GM23248 (cell line): ENCODE results near the gene DPEP2. TPM values are rescaled to one million over a fixed set of nuclear protein-coding genes. Genes with fewer than 3 reads are reported as not detected.
A peak's percentile ranks its signal among the peaks of the same experiment; 100 is the strongest.
"Not testable (repeated sequence)": the region's sequence is repeated elsewhere in the genome, so short reads cannot be mapped to it uniquely, and the experiment has no call there.

Source experiments
- DNase-seq: peaks from one replicate; pipeline ENCODE4 v3.0.0-alpha.2; 2015
- H2AFZ ChIP-seq: fragments of 200-600 bp; sonication (generic); 2 replicates; pipeline ENCODE4 v1.6.1; 2016; ENCODE audit warnings: antibody characterized with exemption
- H3F3A ChIP-seq: fragments of 200-600 bp; sonication (generic); 2 replicates; pipeline ENCODE4 v1.6.1; 2016; ENCODE audit warnings: mild to moderate bottlenecking, antibody characterized with exemption, mixed run types; ENCODE audit not compliant: insufficient read depth
- H3K27ac ChIP-seq: fragments of 200-600 bp; sonication (generic); 2 replicates; pipeline ENCODE4 v1.5.1; 2016; ENCODE audit warnings: mild to moderate bottlenecking
- H3K27me3 ChIP-seq: fragments of 200-600 bp; sonication (generic); replicated peaks from 2 replicates; pipeline ENCODE4 v1.6.1; 2016; ENCODE audit warnings: mild to moderate bottlenecking; ENCODE audit not compliant: insufficient read depth
- H3K36me3 ChIP-seq: fragments of 200-600 bp; sonication (generic); 2 replicates; pipeline ENCODE4 v1.6.1; 2016; ENCODE audit warnings: low read depth, mild to moderate bottlenecking
- H3K4me1 ChIP-seq: fragments of 200-600 bp; sonication (generic); 2 replicates; pipeline ENCODE4 v1.6.1; 2016; ENCODE audit warnings: mild to moderate bottlenecking; ENCODE audit not compliant: insufficient read depth
- H3K4me2 ChIP-seq: fragments of 200-600 bp; sonication (generic); one replicate; pipeline ENCODE4 v1.6.1; 2016; ENCODE audit warnings: mild to moderate bottlenecking; ENCODE audit not compliant: unreplicated experiment
- H3K4me3 ChIP-seq: fragments of 200-600 bp; sonication (generic); 2 replicates; pipeline ENCODE4 v1.5.1; 2016; ENCODE audit warnings: mild to moderate bottlenecking
- H3K79me2 ChIP-seq: fragments of 200-600 bp; sonication (generic); 2 replicates; pipeline ENCODE4 v1.6.1; 2016; ENCODE audit warnings: mild to moderate bottlenecking; ENCODE audit not compliant: insufficient read depth
- H3K9ac ChIP-seq: fragments of 200-600 bp; sonication (generic); 2 replicates; pipeline ENCODE4 v1.6.1; 2016; ENCODE audit warnings: mild to moderate bottlenecking
- H3K9me2 ChIP-seq: fragments of 200-600 bp; sonication (generic); 2 replicates; pipeline ENCODE4 v1.6.1; 2016; ENCODE audit warnings: mixed run types, mild to moderate bottlenecking, moderate library complexity; ENCODE audit not compliant: insufficient read depth
- H3K9me3 ChIP-seq: fragments of 200-600 bp; sonication (generic); one replicate; pipeline ENCODE4 v1.6.1; 2017; ENCODE audit warnings: low read depth
- H4K20me1 ChIP-seq: fragments of 200-600 bp; sonication (generic); 2 replicates; pipeline ENCODE4 v1.6.0; 2016; ENCODE audit not compliant: insufficient read depth
- EZH2 ChIP-seq: fragments of 200-600 bp; sonication (generic); IDR thresholded peaks from 2 replicates; pipeline ENCODE4 v1.6.1; 2018; ENCODE audit warnings: antibody characterized with exemption, mild to moderate bottlenecking; ENCODE audit not compliant: insufficient read depth, poor library complexity, severe bottlenecking
- EZH2phosphoT487 ChIP-seq: fragments of 200-600 bp; sonication (generic); IDR thresholded peaks from 2 replicates; pipeline ENCODE4 v1.6.1; 2018; ENCODE audit warnings: antibody characterized with exemption, moderate library complexity, mild to moderate bottlenecking, low read depth; ENCODE audit not compliant: insufficient read depth
- WGBS, 2 experiments: methylation state at CpG; one replicate each; pipeline ENCODE4 v1.1.6; 2015 to 2017; ENCODE audit warnings: low lambda C conversion rate in 2 of 2, low coverage in 1 of 2; ENCODE audit errors: missing lambda C conversion rate in 2 of 2; 5-methylcytosine and 5-hydroxymethylcytosine counted together
- in situ Hi-C: fragments of 300-500 bp; cut with MboI; formaldehyde crosslinking; loops from 2 replicates; pipeline ENCODE4 v1.15.0; 2020
- polyA plus RNA-seq: library from polyadenylated mRNA; unstranded; fragments of >200 nt; fragmentation: Nextera tagmentation; extraction: Ambion mirVana; gene quantifications from 2 replicates; pipeline ENCODE4 v1.2.1, GENCODE V29; 2016
- small RNA-seq: library from RNA; depleted of rRNA; stranded (forward); fragments of <200 nt; gene quantifications from one replicate; pipeline ENCODE3, GENCODE V24; 2014; ENCODE audit warnings: low read depth, low replicate concordance
- total RNA-seq: library from RNA; depleted of rRNA; stranded (reverse); fragments of >200 nt; shearing (Covaris generic); gene quantifications from 2 replicates; pipeline ENCODE4 v1.2.3, GENCODE V29; 2014; rRNA removed

Gene DPEP2
- total and polyA plus RNA-seq, 2 experiments from 2014 or later, result not detected

DNA sequence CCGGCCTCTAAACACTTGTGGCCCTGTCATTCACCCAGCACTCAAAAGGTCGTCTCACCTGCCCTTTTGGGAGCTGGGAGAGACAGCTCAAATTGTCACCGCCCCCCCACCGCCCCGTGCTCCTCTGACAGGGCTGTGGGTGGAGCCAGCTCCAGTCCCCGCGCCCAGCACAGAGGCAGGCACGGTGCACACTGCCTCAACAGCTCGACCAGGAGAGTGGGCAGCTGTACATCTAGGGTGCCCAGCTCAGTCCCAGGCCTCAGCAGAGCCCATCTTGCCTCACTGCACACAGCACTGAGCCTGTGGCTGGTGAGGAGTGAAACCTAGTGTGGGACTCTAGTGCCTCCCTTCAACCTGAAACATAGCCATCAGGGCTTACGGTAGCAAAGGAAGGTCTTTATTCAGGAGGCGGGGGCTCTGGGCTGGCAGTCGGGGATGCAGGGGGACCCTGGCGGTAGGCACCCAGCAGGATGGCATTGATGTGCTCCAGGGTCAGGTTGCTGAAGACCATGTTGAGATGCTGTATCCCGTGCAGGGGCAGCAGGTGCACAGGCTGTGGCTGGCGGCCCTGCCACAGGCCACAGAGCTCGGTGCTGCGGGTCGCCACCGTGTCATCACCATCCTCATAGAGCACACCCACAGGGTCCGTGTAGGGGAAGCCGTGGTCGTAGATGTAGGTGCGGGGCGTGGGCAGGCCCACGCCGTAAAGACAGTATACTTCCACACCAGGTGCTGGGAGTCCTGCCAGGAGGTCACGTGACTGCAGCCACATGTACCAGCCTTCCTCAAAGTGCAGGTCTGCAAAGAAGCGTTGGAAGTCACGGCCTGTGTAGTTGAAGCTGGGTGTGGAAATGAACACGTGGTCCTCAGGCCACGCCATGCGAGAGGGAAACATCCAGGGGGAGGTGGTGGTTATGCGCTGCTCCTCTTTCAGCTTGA, 59.5 kb downstream of the DPEP2 start:
- in situ Hi-C loops, result no loop called here
- no peak overlapping the region for H3K27ac ChIP-seq

DNA sequence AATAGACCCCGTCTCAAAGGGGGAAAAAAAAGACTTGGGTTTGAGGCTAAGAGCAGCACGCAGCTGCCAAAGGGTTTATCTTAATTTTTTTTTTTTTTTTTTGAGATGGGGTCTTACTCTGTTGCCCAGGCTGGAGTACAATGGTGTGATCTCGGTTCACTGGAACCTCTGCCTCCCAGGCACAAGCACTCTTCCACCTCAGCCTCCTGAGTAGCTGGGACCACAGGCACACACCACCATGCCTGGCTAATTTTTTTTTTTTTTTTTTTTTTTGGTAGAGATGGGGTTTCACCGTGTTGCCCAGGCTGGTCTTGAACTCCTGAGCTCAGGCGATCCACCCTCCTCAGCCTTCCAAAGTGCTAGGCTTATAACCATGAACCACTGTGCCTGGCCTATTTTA, 61.6 kb downstream of the DPEP2 start:
- WGBS, 2 experiments, result 98 to 100% methylated on average over 5 of the region's 5 CpGs
- H3K27me3 ChIP-seq, DNase-seq, H4K20me1 ChIP-seq, H3K36me3 ChIP-seq, H3K9me2 ChIP-seq, H2AFZ ChIP-seq, H3K4me2 ChIP-seq, H3K9me3 ChIP-seq, H3K79me2 ChIP-seq, in situ Hi-C loops: not testable (repeated sequence)
- Histone ChIP-seq H3K4me3 (0 out of 2 replicates have a peak overlapping the region, but pooled peaks have one; percentile 92), H3K9ac (0 out of 2 replicates have a peak overlapping the region, but pooled peaks have one; percentile 92), H3K27ac (peak overlapping the region; percentile 79; the same call in 1 of the 2 replicates), H3K4me1 (peaks cover 15% of the 10 kb centered on the region), H3F3A (peaks cover 29% of the 10 kb centered on the region)

More for the DNA sequence above, 59.5 kb downstream of the DPEP2 start:
- DNase-seq, result no peak
- Histone ChIP-seq H3F3A (peaks cover 29% of the 10 kb centered on the region), H3K9me3 (no peaks in the 10 kb centered on the region), H3K4me3 (no peak overlapping the region), H3K9ac (no peak overlapping the region), H2AFZ (no peak overlapping the region), H3K4me2 (no peak overlapping the region), H3K9me2 (no peaks in the 10 kb centered on the region), H3K27me3 (no peaks in the 10 kb centered on the region), H3K79me2 (0 out of 2 replicates have a peak, but pooled peaks cover 3% of the 10 kb centered on the region), H4K20me1 (no peaks in the 10 kb centered on the region), H3K36me3 (peaks cover 14% of the 10 kb centered on the region; the same call in 1 of the 2 replicates), H3K4me1 (peaks cover 13% of the 10 kb centered on the region)
- TF ChIP-seq EZH2, result no peak
- no peak for TF ChIP-seq EZH2phosphoT487
- WGBS, 2 experiments, result 79 to 81% methylated on average over 28 to 33 of the region's 33 CpGs

Small RNA genes within 50 kb of the gene (small RNA-seq; reads per million reads assigned to genes)
- not detected for gene RNU6-359P

Other genes starting within 250 kb of the DPEP2 start
- 2.4 and 3.3 TPM in 2 replicates for gene RANBP10, start 192.9 kb downstream of the DPEP2 start, total RNA-seq
- 5.8 and 6.1 TPM in 2 replicates for gene RANBP10, start 192.9 kb downstream of the DPEP2 start, polyA plus RNA-seq
- 0.65 and 2.4 TPM in 2 replicates for gene TSNAXIP1, start 192.6 kb downstream of the DPEP2 start, total RNA-seq
- 0.79 and 1.2 TPM in 2 replicates for gene TSNAXIP1, start 192.6 kb downstream of the DPEP2 start, polyA plus RNA-seq
- 27.9 and 37.9 TPM in 2 replicates for gene THAP11, start 157.2 kb downstream of the DPEP2 start, total RNA-seq
- gene THAP11, start 157.2 kb downstream of the DPEP2 start, polyA plus RNA-seq, result 23.4 and 23.6 TPM in 2 replicates
- 52.9 and 119 TPM in 2 replicates for gene NUTF2, start 152.6 kb downstream of the DPEP2 start, total RNA-seq
- 268 and 280 TPM in 2 replicates for gene NUTF2, start 152.6 kb downstream of the DPEP2 start, polyA plus RNA-seq
- 53.4 and 59.4 TPM in 2 replicates for gene CENPT, start 151.8 kb downstream of the DPEP2 start, total RNA-seq
- 54.0 and 63.1 TPM in 2 replicates for gene CENPT, start 151.8 kb downstream of the DPEP2 start, polyA plus RNA-seq
- 37.7 and 48.5 TPM in 2 replicates for gene EDC4, start 126.4 kb downstream of the DPEP2 start, total RNA-seq
- 39.9 and 41.3 TPM in 2 replicates for gene EDC4, start 126.4 kb downstream of the DPEP2 start, polyA plus RNA-seq
- not detected in 2 replicates for gene NRN1L, start 114.6 kb downstream of the DPEP2 start, total RNA-seq
- not detected in 2 replicates for gene NRN1L, start 114.6 kb downstream of the DPEP2 start, polyA plus RNA-seq
- 8.1 and 11.5 TPM in 2 replicates for gene PSKH1, start 106.2 kb downstream of the DPEP2 start, total RNA-seq
- gene PSKH1, start 106.2 kb downstream of the DPEP2 start, polyA plus RNA-seq, result 22.7 and 23.6 TPM in 2 replicates
- 0.76 TPM in 1 of 2 replicates, not detected in the other for gene CTRL, start 67.6 kb downstream of the DPEP2 start, total RNA-seq
- 3.8 and 7.4 TPM in 2 replicates for gene CTRL, start 67.6 kb downstream of the DPEP2 start, polyA plus RNA-seq
- 18.9 and 24.8 TPM in 2 replicates for gene PSMB10, start 62.6 kb downstream of the DPEP2 start, total RNA-seq
- gene PSMB10, start 62.6 kb downstream of the DPEP2 start, polyA plus RNA-seq, result 49.8 and 55.1 TPM in 2 replicates
- 15.9 and 19.1 TPM in 2 replicates for gene LCAT, start 55.4 kb downstream of the DPEP2 start, total RNA-seq
- 5.3 and 5.4 TPM in 2 replicates for gene LCAT, start 55.4 kb downstream of the DPEP2 start, polyA plus RNA-seq
- 93.2 and 101 TPM in 2 replicates for gene SLC12A4, start 30.8 kb downstream of the DPEP2 start, total RNA-seq
- gene SLC12A4, start 30.8 kb downstream of the DPEP2 start, polyA plus RNA-seq, result 57.5 and 63.0 TPM in 2 replicates
- gene DPEP3, start 19.0 kb downstream of the DPEP2 start, total RNA-seq, result not detected in 2 replicates
- gene DPEP3, start 19.0 kb downstream of the DPEP2 start, polyA plus RNA-seq, result not detected in 2 replicates
- gene DPEP2NB, start 16.4 kb upstream of the DPEP2 start, total RNA-seq, result not detected in 2 replicates
- gene DPEP2NB, start 16.4 kb upstream of the DPEP2 start, polyA plus RNA-seq, result not detected in 2 replicates
- gene DDX28, start 23.7 kb upstream of the DPEP2 start, total RNA-seq, result 8.8 and 9.7 TPM in 2 replicates
- 8.3 and 9.0 TPM in 2 replicates for gene DDX28, start 23.7 kb upstream of the DPEP2 start, polyA plus RNA-seq
- gene DUS2, start 23.8 kb upstream of the DPEP2 start, total RNA-seq, result 18.4 and 25.8 TPM in 2 replicates
- gene DUS2, start 23.8 kb upstream of the DPEP2 start, polyA plus RNA-seq, result 14.0 and 15.1 TPM in 2 replicates
- 14.2 and 17.5 TPM in 2 replicates for gene NFATC3, start 85.9 kb upstream of the DPEP2 start, total RNA-seq
- gene NFATC3, start 85.9 kb upstream of the DPEP2 start, polyA plus RNA-seq, result 10.2 and 12.3 TPM in 2 replicates
- 0.32 TPM in 1 of 2 replicates, not detected in the other for gene ESRP2, start 236.6 kb upstream of the DPEP2 start, total RNA-seq
- 0.34 TPM in 1 of 2 replicates, not detected in the other for gene ESRP2, start 236.6 kb upstream of the DPEP2 start, polyA plus RNA-seq
- gene PLA2G15, start 245.9 kb upstream of the DPEP2 start, total RNA-seq, result 36.2 and 47.6 TPM in 2 replicates
- 24.8 and 26.0 TPM in 2 replicates for gene PLA2G15, start 245.9 kb upstream of the DPEP2 start, polyA plus RNA-seq